ENCODE measurements around the gene NEK8.

DNA sequence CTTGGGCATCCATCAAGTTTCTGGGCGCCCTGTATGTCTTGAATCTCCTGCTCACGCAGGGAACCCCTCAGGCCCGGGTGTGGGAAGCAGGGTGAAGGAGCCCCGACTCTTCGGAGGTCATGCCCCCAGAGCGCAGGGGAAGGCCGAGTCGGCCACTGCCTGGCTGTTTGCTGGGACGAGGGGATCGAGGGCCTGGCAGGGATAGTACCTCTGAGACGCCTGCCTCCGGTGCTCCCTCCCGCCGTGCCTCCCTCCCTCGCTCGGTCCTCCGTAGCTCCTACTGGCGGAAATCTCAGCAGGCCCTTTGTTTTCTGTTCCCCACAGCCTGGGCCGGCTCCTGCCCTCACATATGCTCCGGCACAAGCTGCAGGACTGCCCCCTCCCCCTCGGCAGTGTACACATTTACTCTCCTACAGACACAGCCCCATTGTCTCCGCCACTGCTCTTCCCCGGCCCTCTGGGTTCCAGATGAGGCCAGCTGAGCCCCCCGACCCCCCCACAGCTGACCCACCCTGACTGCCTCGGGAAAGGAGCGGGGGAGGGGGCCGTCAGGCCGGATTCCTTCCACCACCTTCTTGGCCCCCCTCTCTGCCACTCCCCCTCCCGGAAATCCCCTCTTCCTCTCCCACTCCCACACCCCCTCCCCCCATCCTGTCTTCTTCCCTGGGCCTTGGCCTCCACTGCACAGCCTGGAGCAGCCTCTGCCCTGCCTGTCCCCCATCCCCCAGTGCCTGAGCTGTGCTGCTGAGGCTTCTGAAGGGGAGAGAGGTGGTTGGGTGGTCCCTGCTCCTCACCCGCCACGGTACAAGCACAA lies 16.6 kb downstream of the NEK8 start:
- TF ChIP-seq, protein P1, sequence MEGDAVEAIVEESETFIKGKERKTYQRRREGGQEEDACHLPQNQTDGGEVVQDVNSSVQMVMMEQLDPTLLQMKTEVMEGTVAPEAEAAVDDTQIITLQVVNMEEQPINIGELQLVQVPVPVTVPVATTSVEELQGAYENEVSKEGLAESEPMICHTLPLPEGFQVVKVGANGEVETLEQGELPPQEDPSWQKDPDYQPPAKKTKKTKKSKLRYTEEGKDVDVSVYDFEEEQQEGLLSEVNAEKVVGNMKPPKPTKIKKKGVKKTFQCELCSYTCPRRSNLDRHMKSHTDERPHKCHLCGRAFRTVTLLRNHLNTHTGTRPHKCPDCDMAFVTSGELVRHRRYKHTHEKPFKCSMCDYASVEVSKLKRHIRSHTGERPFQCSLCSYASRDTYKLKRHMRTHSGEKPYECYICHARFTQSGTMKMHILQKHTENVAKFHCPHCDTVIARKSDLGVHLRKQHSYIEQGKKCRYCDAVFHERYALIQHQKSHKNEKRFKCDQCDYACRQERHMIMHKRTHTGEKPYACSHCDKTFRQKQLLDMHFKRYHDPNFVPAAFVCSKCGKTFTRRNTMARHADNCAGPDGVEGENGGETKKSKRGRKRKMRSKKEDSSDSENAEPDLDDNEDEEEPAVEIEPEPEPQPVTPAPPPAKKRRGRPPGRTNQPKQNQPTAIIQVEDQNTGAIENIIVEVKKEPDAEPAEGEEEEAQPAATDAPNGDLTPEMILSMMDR (IDR thresholded peaks at IDR 0.05; ENCODE audit: low read length), result no peak
- no peak for TF ChIP-seq EZH2 (IDR thresholded peaks at IDR 0.05; ENCODE audit: borderline replicate concordance, low read length)

Data from OCI-LY1 (cell line).